Activated naive CD4-positive, alpha-beta T cell (primary cell): ENCODE results near the gene TBX15.

Source experiments
- DNase-seq, 4 experiments: peaks; one replicate each; lab custom pipeline; 2025; lab: John Stamatoyannopoulos, UW

TBX15 gene

GRCh38 chr1:118890851-118891384, 97.2 kb downstream of the TBX15 start:
- DNase-seq: no peak

GRCh38 chr1:118884946-118885345, 103.2 kb downstream of the TBX15 start:
- DNase-seq: no peak

GRCh38 chr1:118881751-118882150, 106.4 kb downstream of the TBX15 start:
- no peak for DNase-seq

GRCh38 chr1:118878661-118879060, 109.5 kb downstream of the TBX15 start:
- no peak for DNase-seq

GRCh38 chr1:118877668-118878396, 110.3 kb downstream of the TBX15 start:
- no peak for DNase-seq

- DNase-seq: no peak
Measured at GRCh38 chr1:118871582-118872171, 116.5 kb downstream of the TBX15 start.

GRCh38 chr1:118868387-118868786, 119.8 kb downstream of the TBX15 start:
- DNase-seq: no peak

- DNase-seq: no peak
Measured at GRCh38 chr1:118866330-118866729, 121.8 kb downstream of the TBX15 start.

GRCh38 chr1:118863688-118864087, 124.5 kb downstream of the TBX15 start:
- no peak for DNase-seq

- DNase-seq: no peak
Measured at GRCh38 chr1:118862755-118863154, 125.4 kb downstream of the TBX15 start.

GRCh38 chr1:118861216-118861615, 126.9 kb downstream of the TBX15 start:
- no peak for DNase-seq

- DNase-seq: no peak
Measured at GRCh38 chr1:118859999-118860398, 128.1 kb downstream of the TBX15 start.

GRCh38 chr1:118846443-118846842, 141.7 kb downstream of the TBX15 start:
- no peak for DNase-seq

GRCh38 chr1:118842452-118843201, 145.5 kb downstream of the TBX15 start:
- no peak for DNase-seq

GRCh38 chr1:118841521-118841920, 146.6 kb downstream of the TBX15 start:
- no peak for DNase-seq
